ENCODE results near the gene P3H2.

P3H2 gene

GRCh38 chr3:190070622-190071347 lies 49.9 kb downstream of the P3H2 start:
- no peak for TF ChIP-seq CTCF (conservative IDR thresholded peaks at IDR 0.05; ENCODE audit: control insufficient read depth, insufficient read depth, low read depth, low read length)
- H3K4me3 ChIP-seq (ENCODE audit: control insufficient read depth, low read depth, low read length) = no peak overlapping the region
- DNase-seq (ENCODE audit: low read depth) = no peak

- DNase-seq (ENCODE audit: low read depth) = no peak
- no peak for TF ChIP-seq CTCF (conservative IDR thresholded peaks at IDR 0.05; ENCODE audit: control insufficient read depth, insufficient read depth, low read depth, low read length)
- no peak overlapping the region for H3K4me3 ChIP-seq (ENCODE audit: control insufficient read depth, low read depth, low read length)
Observed at GRCh38 chr3:190065204-190065603, 55.5 kb downstream of the P3H2 start.

GRCh38 chr3:190064659-190065058 lies 56.0 kb downstream of the P3H2 start:
- H3K4me3 ChIP-seq (ENCODE audit: control insufficient read depth, low read depth, low read length) = no peak overlapping the region
- DNase-seq (ENCODE audit: low read depth) = no peak
- TF ChIP-seq CTCF (conservative IDR thresholded peaks at IDR 0.05; ENCODE audit: control insufficient read depth, insufficient read depth, low read depth, low read length) = no peak

- peak; percentile 92 for DNase-seq (ENCODE audit: low read depth)
- no peak overlapping the region for H3K4me3 ChIP-seq (ENCODE audit: control insufficient read depth, low read depth, low read length)
- TF ChIP-seq CTCF (conservative IDR thresholded peaks at IDR 0.05; ENCODE audit: control insufficient read depth, insufficient read depth, low read depth, low read length) = no peak
Observed at GRCh38 chr3:190064112-190064511, 56.6 kb downstream of the P3H2 start.

GRCh38 chr3:190063490-190063889 lies 57.2 kb downstream of the P3H2 start:
- TF ChIP-seq CTCF (conservative IDR thresholded peaks at IDR 0.05; ENCODE audit: control insufficient read depth, insufficient read depth, low read depth, low read length) = no peak
- no peak overlapping the region for H3K4me3 ChIP-seq (ENCODE audit: control insufficient read depth, low read depth, low read length)
- DNase-seq (ENCODE audit: low read depth) = no peak

GRCh38 chr3:190060192-190060775 lies 60.4 kb downstream of the P3H2 start:
- no peak for DNase-seq (ENCODE audit: low read depth)
- TF ChIP-seq CTCF (conservative IDR thresholded peaks at IDR 0.05; ENCODE audit: control insufficient read depth, insufficient read depth, low read depth, low read length) = no peak

More at GRCh38 chr3:190060192-190060775, 60.4 kb downstream of the P3H2 start:
- no peak overlapping the region for H3K4me3 ChIP-seq (ENCODE audit: control insufficient read depth, low read depth, low read length)

Measured in fibroblast of mammary gland (primary cell).